Activated T-helper 2 cell treated with anti-CD3 and anti-CD28 coated beads, Interferon-gamma antibody, Interleukin-2, Interleukin-4, amounts not matched to agents 10 μg/mL and 5 μg/mL and 100 μg/mL, durations not matched to agents 14 hours and 24 hours and 36 hours (primary cell): ENCODE data around the gene MMP24. TPM values are rescaled to one million over a fixed set of nuclear protein-coding genes. Genes with fewer than 3 reads are reported as not detected.
"Not testable (repeated sequence)": the region's sequence is repeated elsewhere in the genome, so short reads cannot be mapped to it uniquely, and the experiment has no call there.

Experiments used
- DNase-seq: peaks from one replicate; pipeline ENCODE4 v3.0.0; 2021; ENCODE audit warnings: low spot score
- H3K27ac Mint-ChIP-seq: one replicate; pipeline ENCODE4 v1.8.0; 2021; ENCODE audit warnings: mixed read lengths
- H3K27me3 Mint-ChIP-seq: one replicate; pipeline ENCODE4 v1.8.0; 2021; ENCODE audit warnings: low read depth, mixed read lengths
- H3K36me3 Mint-ChIP-seq: one replicate; pipeline ENCODE4 v1.8.0; 2021; ENCODE audit warnings: low read depth, mixed read lengths
- H3K4me1 Mint-ChIP-seq: one replicate; pipeline ENCODE4 v1.8.0; 2021; ENCODE audit warnings: low read depth, mixed read lengths
- H3K4me3 Mint-ChIP-seq: one replicate; pipeline ENCODE4 v1.8.0; 2021; ENCODE audit warnings: low read depth, mild to moderate bottlenecking, moderate library complexity, mixed read lengths
- H3K9me3 Mint-ChIP-seq: one replicate; pipeline ENCODE4 v1.8.0; 2021; ENCODE audit warnings: mixed read lengths
- intact Hi-C: fragments of 100-400 bp; cut with micrococcal nuclease; formaldehyde crosslinking; loops from one replicate; pipeline ENCODE4 v1.15.1; 2023
- total RNA-seq: library from RNA; stranded (reverse); gene quantifications from 2 replicates; pipeline ENCODE4 v1.2.3, GENCODE V29; 2022

Gene MMP24
- total RNA-seq, 1 donor from 2014 or later = not detected

DNA sequence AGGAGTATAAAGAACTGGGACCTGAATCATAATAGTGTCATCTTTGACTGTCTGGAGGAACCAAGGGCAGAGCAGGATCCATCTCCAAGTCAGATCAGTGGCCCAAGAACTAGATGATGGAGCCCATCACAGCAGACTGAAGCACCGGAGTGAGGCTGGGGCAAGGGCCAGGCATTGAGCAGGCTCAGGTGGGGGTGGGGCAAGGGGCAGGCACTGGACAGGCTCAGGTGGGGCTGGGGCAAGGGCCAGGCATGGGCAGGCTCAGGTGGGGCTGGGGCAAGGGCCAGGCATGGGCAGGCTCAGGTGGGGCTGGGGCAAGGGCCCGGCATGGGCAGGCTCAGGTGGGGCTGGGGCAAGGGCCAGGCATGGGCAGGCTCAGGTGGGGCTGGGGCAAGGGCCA is 26.1 kb downstream of the MMP24 start:
- H3K4me3 Mint-ChIP-seq, DNase-seq, H3K9me3 Mint-ChIP-seq, H3K27me3 Mint-ChIP-seq, H3K36me3 Mint-ChIP-seq, intact Hi-C loops: not testable (repeated sequence)
- Mint-ChIP-seq H3K4me1 (peaks cover 17% of the 10 kb centered on the region), H3K27ac (peak overlapping the region; percentile 91)

DNA sequence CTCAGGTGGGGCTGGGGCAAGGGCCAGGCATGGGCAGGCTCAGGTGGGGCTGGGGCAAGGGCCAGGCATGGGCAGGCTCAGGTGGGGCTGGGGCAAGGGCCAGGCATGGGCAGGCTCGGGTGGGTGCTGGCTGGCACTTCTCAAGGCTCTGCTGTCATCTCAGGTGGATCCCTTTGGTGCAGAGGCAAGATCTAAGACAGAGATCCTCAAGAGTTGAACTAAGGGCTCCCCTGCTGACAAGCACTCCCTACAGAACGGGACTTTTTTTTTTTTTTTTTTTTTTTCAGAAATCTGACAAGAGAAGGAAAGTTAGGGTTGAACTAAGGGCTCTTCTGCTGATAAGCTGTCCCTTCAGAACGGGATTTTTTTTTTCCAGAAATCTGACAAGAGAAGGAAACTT is 26.5 kb downstream of the MMP24 start:
- Mint-ChIP-seq H3K36me3 (no peaks in the 10 kb centered on the region), H3K9me3 (no peaks in the 10 kb centered on the region), H3K4me1 (peaks cover 17% of the 10 kb centered on the region), H3K27me3 (no peaks in the 10 kb centered on the region), H3K4me3 (no peak overlapping the region), H3K27ac (no peak overlapping the region)
- no peak for DNase-seq
- intact Hi-C loops = no loop called here

DNA sequence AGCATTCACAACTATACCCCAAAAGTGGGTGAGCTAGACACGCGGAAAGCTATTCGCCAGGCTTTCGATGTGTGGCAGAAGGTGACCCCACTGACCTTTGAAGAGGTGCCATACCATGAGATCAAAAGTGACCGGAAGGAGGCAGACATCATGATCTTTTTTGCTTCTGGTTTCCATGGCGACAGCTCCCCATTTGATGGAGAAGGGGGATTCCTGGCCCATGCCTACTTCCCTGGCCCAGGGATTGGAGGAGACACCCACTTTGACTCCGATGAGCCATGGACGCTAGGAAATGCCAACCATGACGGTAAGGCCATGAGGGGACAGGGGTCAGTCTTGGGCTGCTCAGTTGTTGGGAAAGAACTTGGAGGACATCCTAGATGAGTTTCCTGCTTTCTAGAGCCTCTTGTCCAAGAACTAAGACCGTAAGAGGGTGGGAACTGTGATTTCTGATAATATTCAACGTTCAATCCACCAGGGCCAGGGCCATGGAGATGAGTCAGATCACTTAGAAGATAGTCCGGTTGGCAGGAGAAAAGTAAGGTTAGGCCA is 28.0 kb downstream of the MMP24 start:
- intact Hi-C loops = no loop called here
- H3K4me3 Mint-ChIP-seq = no peak overlapping the region
- no peak overlapping the region for H3K27ac Mint-ChIP-seq
- H3K9me3 Mint-ChIP-seq = no peaks in the 10 kb centered on the region
- H3K36me3 Mint-ChIP-seq = no peaks in the 10 kb centered on the region
- DNase-seq = no peak
- H3K27me3 Mint-ChIP-seq = no peaks in the 10 kb centered on the region
- peaks cover 17% of the 10 kb centered on the region for H3K4me1 Mint-ChIP-seq

DNA sequence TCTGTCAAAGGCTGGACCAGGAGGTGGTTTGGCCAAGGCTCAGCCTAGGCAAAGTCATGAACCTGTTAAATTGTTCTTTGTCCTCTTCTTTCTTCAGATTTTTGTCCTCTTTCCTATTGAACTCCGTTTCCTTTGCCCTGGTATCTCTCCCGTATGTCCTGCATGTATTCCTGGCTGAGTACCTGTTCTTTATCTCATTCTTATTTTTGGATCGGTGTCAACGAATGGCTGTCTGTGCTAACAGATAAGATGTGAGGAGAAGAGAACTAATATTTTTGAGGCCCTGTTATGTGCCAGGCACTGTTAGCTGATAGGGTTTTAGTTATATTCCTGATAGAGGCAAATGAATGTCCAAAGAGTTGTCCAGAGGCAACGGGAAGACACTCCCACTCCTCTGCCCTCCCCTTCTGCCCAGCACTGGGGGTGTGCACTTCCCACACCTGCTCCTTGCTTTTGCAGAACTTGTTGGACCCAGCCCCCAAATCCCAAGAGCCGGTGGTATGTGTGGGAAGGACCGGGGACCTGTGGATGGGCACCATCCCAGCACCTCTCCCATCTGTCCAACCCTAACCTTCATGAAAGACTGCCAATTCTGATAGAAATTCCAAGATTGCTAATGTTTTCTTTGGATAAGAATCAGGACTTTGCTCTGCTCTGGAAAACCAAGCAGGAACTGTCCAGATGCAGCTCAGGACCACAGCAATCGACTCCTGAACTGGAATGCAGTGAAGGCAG is 30.9 kb downstream of the MMP24 start:
- Mint-ChIP-seq H3K4me3 (no peak overlapping the region), H3K27ac (no peak overlapping the region), H3K27me3 (no peaks in the 10 kb centered on the region), H3K4me1 (peaks cover 2% of the 10 kb centered on the region), H3K9me3 (no peaks in the 10 kb centered on the region), H3K36me3 (no peaks in the 10 kb centered on the region)
- DNase-seq = no peak
- intact Hi-C loops = no loop called here

DNA sequence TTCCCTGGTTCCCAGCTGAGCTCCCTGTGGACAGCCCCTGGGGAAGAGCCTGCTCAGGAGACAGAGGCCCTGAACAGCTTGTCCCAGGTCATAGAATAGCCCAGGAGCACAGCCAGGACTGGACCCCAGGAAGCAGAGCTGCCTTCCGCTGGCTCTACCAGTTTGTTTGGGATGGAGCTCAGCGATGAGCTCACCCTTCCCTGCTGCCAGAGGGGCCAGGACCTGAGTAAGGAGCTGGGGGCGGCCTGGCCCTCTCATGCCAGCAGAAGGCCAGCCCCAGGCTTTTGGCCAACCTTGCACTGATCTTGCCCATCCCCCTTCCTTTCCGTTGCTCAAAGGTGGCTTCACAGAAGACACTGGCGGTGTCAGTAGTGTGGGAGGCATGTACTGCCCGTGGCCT is 33.9 kb downstream of the MMP24 start:
- Mint-ChIP-seq H3K4me1 (no peaks in the 10 kb centered on the region), H3K4me3 (no peak overlapping the region), H3K27me3 (no peaks in the 10 kb centered on the region), H3K27ac (no peak overlapping the region), H3K36me3 (peaks cover 5% of the 10 kb centered on the region), H3K9me3 (no peaks in the 10 kb centered on the region)
- DNase-seq = no peak
- intact Hi-C loops = no loop called here

DNA sequence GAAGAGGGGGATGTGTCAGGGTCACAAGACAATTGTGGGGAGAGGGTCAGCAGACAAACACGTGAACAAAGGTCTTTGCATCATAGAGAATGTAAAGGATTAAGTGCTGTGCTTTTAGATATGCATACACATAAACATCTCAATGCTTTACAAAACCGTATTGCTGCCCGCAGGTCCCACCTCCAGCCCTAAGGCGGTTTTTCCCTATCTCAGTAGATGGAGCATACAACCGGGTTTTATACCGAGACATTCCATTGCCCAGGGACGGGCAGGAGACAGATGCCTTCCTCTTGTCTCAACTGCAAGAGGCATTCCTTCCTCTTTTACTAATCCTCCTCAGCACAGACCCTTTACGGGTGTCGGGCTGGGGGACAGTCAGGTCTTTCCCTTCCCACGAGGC is 35.8 kb downstream of the MMP24 start:
- H3K27me3 Mint-ChIP-seq, H3K4me3 Mint-ChIP-seq, H3K27ac Mint-ChIP-seq, intact Hi-C loops, DNase-seq, H3K36me3 Mint-ChIP-seq, H3K9me3 Mint-ChIP-seq, H3K4me1 Mint-ChIP-seq: not testable (repeated sequence)

DNA sequence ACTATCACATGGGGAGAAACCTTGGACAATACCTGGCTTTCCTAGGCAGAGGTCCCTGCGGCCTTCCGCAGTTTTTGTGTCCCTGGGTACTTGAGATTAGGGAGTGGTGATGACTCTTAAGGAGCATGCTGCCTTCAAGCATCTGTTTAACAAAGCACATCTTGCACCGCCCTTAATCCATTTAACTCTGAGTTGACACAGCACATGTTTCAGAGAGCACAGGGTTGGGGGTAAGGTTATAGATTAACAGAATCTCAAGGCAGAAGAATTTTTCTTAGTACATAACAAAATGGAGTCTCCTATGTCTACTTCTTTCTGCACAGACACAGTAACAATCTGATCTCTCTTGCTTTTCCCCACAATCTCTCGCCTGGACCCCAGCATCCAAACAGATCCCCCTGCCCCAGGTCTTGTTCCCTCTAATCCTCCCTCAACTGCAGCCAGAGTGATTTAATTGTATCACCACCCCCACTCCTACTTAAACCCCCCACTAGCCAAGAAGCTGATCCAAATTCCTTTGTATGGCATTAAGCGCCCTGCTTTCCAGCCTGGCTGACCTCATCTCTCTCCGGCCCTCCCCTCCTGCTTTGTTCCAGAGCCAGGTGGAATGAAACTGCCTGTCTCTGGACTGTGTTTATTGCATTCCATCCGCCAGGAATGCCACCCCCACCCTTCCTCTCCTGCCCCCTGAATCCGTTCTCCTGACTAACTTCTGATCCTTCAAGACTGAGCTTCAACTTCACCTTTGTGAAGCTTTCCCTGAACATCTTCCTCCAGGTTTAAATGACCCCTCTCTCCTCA is 36.4 kb downstream of the MMP24 start:
- H3K27ac Mint-ChIP-seq, H3K4me3 Mint-ChIP-seq, H3K27me3 Mint-ChIP-seq, DNase-seq, H3K4me1 Mint-ChIP-seq, H3K9me3 Mint-ChIP-seq, intact Hi-C loops: not testable (repeated sequence)
- peaks cover 11% of the 10 kb centered on the region for H3K36me3 Mint-ChIP-seq

DNA sequence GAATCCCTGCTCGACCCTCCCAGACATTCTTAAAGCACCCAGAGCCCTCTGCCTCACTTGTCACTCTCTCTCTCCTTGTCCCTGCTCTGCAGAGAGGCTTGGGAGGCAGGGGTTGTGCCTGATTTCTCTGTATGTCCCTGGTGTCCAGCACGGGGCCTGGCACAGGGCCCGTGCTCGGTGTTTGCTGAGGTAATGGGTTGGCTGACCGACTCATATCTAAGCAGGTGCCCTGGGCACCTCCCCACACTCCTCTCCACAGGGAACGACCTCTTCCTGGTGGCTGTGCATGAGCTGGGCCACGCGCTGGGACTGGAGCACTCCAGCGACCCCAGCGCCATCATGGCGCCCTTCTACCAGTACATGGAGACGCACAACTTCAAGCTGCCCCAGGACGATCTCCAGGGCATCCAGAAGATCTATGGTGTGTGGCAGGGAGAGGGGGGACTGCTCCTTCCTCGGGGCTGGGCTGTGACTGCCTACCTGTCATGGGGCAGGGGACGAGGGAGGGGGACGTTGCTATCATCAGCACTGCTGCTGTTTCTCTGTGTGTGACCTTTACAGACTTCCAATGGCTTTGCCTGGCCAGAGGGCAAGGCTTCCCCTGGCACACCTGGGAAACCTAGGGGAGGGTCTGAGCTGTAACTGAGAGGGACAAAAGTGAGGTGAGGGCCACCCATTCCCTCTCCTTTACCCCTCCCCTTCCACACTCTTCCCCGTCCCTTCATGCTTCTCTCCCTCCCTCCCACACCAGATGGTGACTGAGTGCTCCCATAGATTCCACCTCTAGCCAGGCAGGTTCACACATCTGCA is 37.2 kb downstream of the MMP24 start:
- Mint-ChIP-seq H3K27me3 (no peaks in the 10 kb centered on the region), H3K4me1 (no peaks in the 10 kb centered on the region), H3K4me3 (no peak overlapping the region), H3K27ac (no peak overlapping the region), H3K36me3 (peaks cover 11% of the 10 kb centered on the region), H3K9me3 (no peaks in the 10 kb centered on the region)
- intact Hi-C loops = no loop called here
- DNase-seq = no peak

DNA sequence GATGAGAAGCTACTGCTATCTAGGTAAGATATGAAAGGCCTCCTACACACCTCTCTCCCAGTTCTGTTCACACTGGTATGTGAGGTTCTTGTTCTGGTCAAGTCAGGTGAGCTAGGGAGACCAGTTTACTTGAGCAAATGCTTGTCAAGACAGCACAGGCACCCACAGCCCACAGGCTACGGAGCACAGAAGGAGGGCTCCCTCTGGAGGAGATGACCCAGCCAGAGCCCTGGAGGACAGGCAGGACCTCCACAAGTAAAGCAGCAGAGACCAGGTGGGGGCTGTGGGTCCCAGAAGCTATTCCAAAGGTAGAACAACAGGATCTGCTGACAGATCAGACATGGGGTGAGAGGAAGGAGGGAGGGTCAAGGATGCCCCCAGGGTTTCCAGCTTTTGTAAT is 38.3 kb downstream of the MMP24 start:
- Mint-ChIP-seq H3K4me1 (no peaks in the 10 kb centered on the region), H3K27me3 (no peaks in the 10 kb centered on the region), H3K9me3 (no peaks in the 10 kb centered on the region), H3K4me3 (no peak overlapping the region), H3K36me3 (peaks cover 16% of the 10 kb centered on the region), H3K27ac (no peak overlapping the region)
- no peak for DNase-seq
- intact Hi-C loops = no loop called here

DNA sequence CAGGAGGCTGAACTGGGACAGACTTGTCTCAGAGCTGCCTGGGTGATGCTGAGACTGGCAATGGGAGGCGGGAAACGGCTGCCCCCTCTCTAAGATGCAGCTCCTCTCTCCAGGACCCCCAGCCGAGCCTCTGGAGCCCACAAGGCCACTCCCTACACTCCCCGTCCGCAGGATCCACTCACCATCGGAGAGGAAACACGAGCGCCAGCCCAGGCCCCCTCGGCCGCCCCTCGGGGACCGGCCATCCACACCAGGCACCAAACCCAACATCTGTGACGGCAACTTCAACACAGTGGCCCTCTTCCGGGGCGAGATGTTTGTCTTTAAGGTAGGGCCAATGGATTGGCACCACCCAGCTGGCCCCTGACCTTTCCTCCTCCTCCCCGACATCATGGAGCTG is 40.6 kb downstream of the MMP24 start:
- intact Hi-C loops = no loop called here
- H3K27me3 Mint-ChIP-seq = no peaks in the 10 kb centered on the region
- peaks cover 16% of the 10 kb centered on the region for H3K36me3 Mint-ChIP-seq
- H3K27ac Mint-ChIP-seq = no peak overlapping the region
- DNase-seq = no peak
- H3K4me3 Mint-ChIP-seq = no peak overlapping the region
- H3K9me3 Mint-ChIP-seq = no peaks in the 10 kb centered on the region
- H3K4me1 Mint-ChIP-seq = no peaks in the 10 kb centered on the region

DNA sequence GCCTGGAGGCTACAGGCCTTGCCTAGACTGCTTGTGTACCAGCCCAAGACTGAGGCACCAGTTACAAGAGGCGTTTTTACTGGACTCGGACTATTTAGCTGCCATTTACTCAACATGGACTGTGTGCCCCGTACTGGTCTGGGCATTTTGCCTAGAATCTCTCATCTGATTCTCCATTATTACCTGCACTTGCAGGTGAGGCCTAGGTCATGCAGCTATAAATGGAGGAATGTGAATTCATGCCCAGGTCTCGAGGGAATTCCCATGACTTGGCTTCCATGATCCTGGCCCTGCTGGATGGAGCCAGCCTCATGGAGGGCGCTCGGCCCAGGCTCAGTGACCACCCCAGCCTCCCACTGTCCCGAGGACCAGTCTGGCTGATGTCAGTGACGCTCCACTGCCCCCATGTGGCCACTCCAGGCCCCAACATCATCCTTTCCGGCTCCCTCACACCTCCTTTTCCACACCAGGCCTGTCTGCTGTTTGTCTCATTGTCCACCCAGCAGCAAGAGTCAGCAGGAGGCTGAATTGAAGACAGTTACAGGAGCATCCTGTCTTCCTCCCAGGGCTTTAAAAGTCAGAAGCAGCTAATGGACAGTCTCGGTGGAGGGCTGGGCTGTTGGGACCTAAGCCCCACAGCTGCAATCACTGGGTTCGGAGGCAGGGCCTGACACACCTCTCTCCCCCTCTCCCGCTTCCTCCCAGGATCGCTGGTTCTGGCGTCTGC is 42.7 kb downstream of the MMP24 start:
- Mint-ChIP-seq H3K9me3 (no peaks in the 10 kb centered on the region), H3K27me3 (no peaks in the 10 kb centered on the region), H3K36me3 (peaks cover 15% of the 10 kb centered on the region), H3K4me1 (no peaks in the 10 kb centered on the region), H3K4me3 (no peak overlapping the region), H3K27ac (no peak overlapping the region)
- intact Hi-C loops = loop anchor here (1.0 kb wide), 1 partner anchor 124 kb away; no protein-coding TSS in a partner anchor
- DNase-seq = no peak
